HG02610 (cell line): ENCODE results near the gene EHD1.

Experiments
- ATAC-seq: cut with Tn5 transposase; IDR thresholded peaks from one replicate; pipeline ENCODE4 v1.9.1; 2021; ENCODE audit warnings: mild to moderate bottlenecking, moderate library complexity; ENCODE audit not compliant: unreplicated experiment

Gene EHD1

DNA sequence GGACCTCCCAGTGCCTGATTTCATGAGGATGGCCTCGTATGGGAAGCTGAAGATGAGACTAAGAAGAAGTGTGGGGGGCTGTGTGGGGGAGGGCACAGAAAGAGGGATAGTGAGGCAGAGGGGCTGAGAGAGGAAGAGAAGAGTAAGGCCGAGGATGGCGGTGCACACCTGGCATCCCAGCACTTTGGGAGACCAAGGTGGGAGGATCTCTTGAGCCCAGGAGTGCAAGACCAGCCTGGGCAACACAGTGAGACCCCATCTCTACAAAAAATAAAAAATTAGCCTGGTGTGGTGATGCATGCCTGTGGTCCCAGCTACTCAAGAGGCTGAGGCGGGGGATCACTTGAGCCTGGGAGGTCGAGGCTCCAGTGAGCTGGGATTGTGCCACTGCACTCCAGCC, 13.5 kb upstream of the EHD1 start:
- ATAC-seq, result no peak

DNA sequence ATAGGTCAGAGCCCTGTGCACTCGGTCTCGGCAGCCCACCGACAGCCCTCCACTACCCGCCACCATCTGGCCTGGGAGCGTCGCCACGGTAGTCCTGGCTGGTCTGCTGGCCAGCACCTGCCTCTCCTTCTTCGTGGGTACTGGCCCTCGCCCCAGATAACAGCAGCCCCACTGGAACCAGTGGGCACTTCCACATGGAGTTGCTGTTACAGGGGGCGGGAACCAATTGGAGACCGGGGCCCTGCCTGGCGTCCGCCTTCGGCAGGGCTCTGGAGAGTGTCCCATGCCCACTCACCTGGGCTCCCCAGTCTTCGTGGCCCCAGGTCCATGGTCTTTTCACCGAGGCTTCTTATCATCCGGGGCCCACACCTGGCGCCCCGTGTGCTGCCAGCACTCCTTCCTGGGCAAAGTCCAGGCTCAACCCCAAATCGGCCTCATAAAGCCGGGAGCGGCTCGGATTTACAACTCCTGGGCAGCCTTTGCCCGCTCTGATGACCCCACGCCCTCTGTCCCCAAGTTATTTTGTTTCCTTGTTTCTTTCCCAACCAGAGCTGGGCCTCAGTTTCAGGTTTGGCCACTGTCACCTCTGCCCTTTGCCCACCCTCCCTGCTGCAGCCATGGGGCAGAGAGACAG, 12.9 kb upstream of the EHD1 start:
- no peak for ATAC-seq

DNA sequence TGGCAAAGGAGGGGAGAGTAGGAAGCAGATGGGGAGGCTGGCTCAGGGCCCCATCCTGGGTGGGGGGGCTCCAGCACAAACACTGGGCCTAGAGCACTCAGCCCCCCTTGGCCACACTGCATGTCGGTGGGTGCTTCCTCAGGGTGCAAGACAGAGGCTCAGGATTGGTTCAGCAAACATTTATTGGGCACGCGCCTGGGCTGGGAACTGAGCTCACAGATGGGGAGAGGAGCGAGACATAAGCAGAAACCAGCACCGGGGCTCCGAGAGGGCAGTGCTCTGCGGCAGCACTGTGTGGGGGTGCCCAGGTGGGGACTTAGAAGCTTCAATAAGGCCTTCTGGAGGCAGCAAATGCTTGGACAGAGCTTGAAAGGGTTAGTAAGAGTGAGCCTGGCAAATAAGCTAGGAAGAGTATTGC, 12.1 kb upstream of the EHD1 start:
- ATAC-seq, result no peak

DNA sequence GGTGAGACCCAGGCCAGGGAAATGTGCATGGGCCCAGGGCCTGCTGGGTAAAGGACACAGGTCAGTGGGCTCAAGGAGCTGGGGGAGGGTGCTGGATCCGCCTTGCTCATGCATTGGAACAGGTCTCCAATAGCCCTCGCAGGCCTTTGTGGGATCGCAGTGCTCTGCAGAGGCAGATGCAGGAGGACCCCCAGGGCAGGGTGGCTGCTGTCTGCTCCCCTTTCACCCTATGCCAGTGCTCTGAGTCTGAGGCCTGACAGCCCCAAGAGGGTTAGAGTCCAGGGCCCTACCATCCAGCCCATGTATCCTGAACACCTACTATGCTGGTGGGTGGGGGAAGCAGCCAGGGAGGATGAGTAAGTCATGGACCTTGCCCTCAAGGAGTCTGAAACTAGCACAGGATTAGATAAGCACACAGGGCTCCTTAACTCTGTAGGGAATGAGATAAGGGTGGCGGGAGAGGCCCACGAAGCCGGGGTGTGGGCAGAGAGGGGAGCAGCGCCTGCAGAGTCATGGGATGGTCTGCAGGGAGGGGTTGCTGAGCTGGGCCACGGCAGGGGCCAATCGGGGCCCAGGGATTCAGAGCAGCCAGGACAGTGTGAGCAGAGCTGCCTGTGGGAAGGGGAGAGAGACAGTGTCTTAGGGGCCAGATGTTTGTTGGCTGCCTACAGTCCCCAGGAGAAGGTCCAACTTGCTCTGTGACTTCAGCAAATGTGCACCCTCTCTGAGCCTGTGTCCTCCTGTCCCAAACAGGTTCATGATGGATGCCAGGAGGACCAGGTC, 10.5 kb upstream of the EHD1 start:
- no peak for ATAC-seq

DNA sequence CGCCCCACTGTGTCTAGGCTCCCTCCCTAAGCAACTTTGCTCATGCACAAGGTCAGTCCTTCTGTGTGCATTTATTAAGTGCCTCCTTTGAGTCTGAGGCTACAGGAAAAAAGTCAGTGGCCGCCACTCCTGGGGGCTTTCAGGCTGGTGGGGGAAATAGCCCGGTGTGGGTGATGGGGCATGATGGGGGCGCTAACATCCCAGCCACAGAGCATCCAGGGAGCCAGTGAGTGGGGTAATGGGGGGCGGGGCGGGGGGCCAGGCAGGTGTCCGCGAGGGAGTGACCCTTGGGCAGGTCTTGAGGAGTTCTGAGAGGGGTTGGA, 9.9 kb upstream of the EHD1 start:
- no peak for ATAC-seq

DNA sequence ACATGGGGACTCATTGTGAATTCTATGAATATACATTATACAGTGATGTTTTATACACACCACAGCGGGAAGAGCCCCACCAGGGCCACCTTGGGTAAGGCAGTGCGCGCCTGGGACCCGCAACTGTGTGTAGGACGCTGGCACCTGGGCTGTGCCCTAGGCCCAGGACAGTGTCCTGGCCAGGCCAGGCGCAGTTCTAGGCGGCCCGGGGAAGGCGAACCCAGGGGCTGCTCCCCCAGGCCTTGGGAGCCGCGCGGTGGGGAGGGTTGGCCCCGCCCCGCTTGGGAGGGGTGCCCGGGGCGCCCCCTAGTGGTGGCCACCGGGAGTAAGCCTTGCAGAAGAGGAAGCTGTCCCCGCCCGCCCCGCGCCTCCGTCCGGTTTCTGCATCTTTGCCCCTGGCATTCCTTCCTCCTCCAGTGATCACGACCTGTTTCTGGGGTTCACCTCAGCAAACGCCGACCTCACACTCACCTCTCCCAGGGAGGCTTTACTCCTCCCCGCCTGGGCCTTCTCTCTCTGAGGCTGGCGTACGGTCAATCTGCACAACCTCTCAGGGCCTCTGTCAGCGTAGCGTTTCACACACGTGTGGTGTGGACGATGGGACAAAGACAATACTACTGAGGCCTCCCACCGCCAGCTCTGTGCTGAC, 9.5 kb upstream of the EHD1 start:
- peak; percentile 61 for ATAC-seq

DNA sequence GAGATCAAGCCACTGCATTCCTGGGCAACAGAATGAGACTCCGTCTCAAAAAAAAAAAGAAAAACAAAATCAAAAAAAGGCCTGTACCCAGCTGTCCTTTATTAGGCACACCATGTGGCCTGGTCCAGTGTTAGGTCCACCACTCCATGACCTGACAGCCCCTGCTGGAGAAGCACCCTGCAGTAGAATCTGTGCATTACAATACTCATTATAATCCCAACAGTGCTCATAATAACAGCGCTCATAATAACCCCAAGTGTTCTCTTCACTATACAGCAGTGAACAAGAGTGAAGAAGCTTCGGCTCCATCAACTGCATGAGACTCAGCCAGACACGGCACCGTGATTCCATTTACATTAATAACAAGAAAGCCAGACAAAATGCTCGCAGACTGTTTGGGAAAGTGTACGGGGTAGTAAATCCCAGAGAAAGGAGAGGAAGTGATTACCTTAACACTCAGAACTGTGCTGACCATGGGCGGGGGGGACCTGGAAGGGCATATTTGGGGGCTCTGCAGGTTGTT, 8.9 kb upstream of the EHD1 start:
- ATAC-seq, result no peak

DNA sequence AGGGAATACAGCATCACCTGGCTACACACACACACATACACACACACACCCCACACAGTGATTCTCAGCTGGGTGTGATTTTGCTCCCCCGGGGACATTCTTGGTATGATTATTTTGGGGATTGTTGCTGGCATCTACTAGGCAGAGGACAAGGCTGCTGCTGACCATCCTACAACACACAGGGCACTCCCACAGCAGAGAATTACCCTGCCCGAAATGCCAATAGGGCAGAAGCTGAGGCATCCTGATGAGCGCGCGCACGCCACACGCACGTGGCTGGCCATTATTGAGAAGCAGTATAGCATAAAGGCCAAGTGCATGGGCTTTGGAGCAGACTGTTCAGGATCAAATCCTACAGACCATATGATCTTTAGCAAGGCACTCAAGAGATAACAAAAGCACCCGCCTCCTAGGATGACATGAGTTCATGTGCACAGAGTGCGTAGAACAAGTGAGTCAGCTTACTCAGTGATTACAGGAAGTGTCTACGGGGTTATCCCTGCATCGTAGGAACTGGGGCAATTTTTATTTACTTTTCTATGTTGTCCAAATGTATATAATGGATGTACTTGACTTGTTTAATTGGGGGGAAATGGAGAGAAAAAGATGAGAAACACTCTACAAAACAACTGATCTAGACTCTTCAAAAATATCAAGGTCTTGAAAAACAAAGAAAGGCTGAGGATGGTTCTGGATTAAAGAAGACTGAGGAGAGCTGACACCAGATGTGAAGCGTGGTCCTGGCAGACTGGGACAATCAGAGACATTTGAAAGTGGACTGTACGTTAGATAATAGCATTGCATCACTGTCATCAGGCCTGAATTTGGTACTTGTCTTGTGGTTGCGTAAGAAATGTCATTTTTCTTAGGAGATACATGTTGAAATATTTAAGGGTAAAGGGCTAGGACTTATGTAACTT, 7.2 kb upstream of the EHD1 start:
- ATAC-seq, result no peak

DNA sequence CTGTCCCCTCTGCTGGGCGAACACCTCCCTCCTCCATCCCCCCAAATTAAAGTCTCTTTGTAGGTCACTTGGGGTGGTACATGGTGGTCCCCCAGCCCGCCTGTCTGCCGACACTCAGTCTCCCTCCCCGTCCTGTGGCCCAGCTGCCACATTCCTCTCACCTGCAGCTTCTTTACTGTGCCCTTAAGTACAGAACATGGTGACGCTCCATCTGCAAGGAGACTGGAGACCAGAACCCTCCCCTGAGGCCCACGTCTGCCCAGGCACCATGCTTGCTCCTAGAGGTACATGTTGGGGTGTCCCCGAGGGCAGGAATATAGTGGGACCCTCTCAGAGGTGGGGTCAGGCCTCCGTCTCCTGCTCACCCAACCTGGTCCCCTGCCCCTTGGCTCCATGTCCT, 5.6 kb upstream of the EHD1 start:
- no peak for ATAC-seq

DNA sequence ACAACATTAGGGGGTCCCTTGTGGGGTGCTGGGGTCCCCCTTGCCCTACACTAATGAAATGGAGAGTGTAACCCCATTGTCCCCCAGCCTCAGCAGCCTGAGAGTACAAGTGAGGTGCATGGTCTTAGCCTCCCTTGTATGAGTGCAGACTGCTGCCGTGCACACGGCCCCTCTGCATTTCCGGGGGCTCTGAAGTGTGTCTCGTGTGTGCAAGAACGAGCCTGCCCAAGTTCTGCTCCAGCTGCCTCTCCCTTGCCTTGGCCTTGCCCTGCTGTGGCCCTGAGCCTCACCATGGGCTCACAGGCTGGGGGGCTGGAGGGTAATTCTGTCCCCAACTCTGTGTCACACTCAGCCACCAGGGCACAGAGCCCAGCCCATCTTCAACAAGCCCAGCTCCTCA, 5.2 kb upstream of the EHD1 start:
- no peak for ATAC-seq

DNA sequence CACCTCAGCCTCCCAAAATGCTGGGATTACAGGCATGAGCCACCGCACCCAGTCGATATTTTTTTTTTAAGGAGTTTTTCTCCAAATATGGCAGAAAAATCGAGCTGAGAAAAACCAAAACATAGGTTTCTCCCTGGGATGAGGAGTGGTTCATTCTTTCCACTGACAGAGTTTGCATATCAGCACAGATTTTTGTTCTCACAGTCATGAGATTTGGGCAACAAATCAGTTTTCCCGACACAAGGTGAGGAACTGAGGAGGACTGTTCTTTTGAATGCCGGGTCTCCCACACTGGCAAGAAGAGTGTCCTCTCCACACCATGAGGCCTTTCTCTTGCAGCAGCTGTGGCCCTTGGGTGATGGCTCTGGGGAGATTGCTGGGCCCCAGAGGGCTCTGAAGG, 3.8 kb upstream of the EHD1 start:
- no peak for ATAC-seq

DNA sequence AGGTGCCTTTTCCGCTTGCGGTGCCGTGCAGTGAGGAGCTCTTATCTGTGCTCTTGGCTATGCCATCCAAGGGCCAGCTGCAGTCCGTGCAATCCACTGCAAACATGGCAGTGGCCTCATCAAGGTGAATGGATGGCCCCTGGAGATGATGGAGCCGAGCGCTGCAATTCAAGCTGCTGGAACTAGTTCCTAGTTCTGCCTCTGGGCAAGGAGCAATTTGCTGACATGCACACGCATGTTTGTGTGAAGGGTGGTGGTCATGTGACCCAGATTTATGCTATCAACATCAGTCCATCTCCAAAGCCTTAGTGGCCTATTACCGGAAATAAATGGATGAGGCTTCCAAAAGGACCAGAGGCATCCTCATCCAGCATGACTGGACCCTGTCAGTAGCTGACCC, 3.1 kb upstream of the EHD1 start:
- no peak for ATAC-seq

DNA sequence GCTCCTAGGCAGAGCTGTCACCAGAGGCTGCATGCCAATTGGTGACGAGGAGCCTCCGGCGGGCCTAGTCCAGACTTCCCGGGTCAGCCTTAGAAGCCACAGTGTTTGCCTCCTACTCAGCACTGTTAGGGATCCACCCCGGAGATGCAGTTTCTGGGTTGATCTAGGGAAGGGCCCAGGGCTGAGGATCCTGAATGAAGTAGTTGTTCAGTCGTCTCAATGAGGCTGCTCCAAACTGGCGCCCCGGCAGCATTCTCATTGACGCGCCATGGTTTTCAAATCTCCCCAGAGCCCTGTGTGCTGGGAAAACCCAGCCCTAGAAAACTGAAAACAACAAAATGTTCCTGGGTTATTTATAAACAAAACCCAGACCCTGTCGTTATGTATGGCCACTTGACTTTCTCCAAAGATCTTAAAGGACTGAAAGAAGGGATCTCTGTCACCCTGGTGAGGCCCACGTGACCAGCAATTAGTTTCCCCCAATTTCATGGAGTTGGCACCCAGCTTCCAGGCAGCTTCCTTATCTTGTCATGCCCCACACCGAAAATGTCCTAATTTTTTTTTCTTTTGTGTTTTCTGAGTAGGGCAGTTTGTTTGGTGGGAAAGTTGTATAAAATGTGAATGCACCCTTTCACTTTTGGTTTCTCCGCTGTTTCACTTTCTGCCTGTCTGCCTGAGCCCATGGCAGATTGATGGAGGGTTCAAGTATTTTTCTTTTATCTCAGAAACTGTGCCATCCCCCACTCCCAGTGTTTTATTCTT, 2.0 kb upstream of the EHD1 start:
- ATAC-seq, result no peak

DNA sequence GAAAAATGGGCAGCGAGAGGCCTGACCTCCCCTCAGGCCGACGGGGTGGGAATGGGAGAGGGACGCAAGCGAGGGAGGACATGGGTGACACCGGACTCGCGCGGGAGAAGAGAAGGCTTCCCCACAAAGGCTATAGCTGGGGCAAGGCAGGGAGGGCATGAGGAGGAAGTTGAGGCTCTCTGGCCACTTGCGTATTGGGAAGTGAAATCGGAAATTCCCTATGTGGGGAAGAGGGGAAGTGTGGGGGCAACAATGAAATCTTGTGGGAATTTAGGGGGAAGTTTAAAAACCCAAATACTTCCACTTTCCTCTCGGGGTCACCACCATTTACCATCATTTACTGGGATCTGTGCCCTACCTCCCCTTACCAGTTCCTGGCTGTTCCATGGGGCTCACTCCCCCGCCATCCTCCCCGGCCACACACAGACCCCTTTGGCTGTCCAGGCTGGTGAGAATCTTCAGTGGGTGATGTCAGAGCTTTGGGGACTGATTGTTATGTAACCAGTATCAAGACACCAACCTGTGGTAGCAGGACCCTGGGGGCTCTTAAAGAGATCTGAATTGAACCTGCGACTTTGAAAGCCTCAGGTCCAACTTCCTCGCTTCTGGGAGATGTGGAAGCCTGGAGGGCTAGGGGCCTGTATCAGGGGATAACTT, 951 bp upstream of the EHD1 start:
- ATAC-seq, result no peak

DNA sequence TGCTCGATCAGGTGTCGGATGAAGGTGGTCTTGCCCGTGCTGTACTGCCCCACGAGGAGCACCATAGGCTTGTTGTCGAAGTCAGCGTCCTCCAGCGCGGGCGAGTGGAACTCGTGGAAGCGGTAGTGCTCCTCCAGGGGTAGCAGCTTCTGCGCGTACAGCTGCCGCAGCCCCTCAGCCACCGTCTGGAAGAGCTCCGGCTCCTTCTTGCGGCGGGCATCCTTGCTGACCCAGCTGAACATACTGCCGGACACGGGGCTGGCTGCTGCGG, 263 bp downstream of the EHD1 start:
- no peak for ATAC-seq

DNA sequence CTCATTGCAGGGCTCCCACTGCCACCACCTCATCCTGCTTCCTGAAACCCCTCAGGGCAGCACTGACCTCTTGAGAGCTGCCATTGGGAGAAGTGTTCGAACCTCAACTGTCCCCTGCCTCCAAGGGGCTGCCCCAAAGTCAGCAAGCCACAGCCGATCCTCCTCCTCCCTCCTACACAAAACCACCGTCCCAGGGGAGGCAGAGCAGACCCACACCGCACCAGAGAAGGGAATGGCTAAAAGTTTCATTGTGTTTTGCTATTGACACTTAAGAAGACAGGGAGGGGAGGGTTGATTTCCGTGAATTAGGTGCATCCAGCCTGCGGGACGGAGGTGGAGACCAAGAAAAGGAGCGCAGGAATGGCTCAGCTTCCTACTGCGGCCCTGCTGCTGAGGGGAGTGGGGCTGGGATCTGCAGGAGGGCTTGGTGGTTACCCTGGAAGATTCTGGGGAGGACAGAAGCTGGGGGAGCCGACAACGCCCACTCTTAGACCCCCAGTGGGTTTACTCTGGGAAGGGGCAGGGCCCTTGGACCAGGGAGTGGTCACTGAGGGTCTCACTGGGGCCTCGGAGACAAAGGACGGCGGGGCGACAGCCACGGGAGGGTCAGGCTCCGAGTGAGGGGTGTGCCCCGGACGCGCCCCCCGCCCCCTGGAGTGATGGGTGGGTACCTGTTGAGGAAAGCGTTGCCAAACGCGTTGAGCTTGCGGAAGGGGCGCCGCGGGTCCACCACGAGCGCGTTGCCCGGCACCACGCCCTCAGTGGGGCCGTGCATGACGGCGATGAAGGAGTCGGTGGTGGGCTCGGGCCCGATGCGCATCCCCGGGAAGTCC, 815 bp downstream of the EHD1 start:
- peak; percentile 4 for ATAC-seq

DNA sequence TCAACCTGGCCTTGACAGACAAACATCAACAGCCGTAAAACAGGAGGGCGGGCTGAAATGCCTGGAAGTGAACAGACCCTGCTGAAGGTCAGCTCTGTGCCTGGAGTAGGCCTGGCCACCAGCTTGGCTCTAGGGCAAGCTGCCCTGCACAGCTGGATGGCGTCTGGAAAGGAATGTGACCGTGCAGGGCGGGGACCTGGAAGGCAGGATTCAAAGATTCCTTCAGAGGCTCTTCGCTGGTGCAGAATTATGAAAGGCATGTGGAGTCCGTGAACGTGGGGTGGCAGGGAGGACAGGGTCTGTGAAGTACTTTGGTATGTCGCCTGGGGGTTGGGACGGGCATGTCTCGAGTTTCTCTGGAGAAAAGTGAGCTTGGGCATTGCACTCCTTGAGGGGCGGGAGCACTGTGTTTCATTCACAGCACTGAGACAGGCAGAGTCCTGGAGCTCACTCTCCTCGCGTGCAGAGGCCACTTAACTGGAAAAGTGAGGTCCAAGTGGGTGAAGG, 1.5 kb downstream of the EHD1 start:
- ATAC-seq, result no peak

DNA sequence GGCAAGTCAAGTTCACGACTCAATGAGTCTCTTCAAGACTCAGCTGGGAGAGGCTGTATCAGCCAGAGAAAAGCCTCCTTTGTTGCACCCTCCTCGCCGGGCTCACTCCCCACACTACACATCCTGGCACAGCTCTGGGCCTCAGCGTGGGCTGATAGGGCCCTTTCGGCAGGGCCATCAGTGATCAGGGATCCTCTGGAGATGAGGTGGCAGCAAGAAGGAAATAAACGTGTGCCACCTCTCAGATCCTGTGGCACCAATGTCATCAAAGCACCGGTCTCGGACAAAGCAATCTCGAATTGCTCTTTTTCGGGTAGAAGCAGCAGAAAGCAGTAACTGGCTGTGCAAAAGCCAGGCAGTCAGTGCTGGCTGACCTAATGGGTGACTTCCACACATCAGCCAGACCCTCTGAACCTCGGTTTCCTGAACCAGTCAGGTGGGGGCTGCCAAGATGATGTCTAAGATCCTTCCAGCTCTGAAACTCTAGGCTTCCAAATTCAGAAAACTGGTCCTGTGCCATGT, 2.1 kb downstream of the EHD1 start:
- no peak for ATAC-seq
